B cell (primary cell): Measurements from ENCODE around the gene CRY2. TPM values are rescaled to one million over a fixed set of nuclear protein-coding genes. Genes with fewer than 3 reads are reported as not detected.

Experiments used
- polyA plus RNA-seq: library from polyadenylated mRNA; depleted of rRNA; stranded (reverse); fragments of >200 nt; gene quantifications from 2 replicates; pipeline ENCODE4 v1.2.3, GENCODE V29; 2012
- total RNA-seq, 2 donors: library from RNA; stranded (reverse); fragments of 120-200 nt in 1 of 2; gene quantifications; 1 replicate in 1 of 2; 2 replicates in 1 of 2; pipeline versions ENCODE4 v1.2.3 to v1.2.4, GENCODE V29; 2013 to 2022

The CRY2 gene
- total and polyA plus RNA-seq, 2 donors (not counting 1 experiment from before 2014, with no cell fraction given): 20.4 to 65.1 TPM

Other genes with a start within 250 kb of the CRY2 start
- gene CHST1, start 181.9 kb upstream of the CRY2 start, total RNA-seq: not detected in 2 replicates
- gene CHST1, start 181.9 kb upstream of the CRY2 start, polyA plus RNA-seq: 0.04 TPM in 1 of 2 replicates, not detected in the other
- 12.5 and 13.8 TPM in 2 replicates for gene SLC35C1, start 42.3 kb upstream of the CRY2 start, total RNA-seq
- gene SLC35C1, start 42.3 kb upstream of the CRY2 start, polyA plus RNA-seq: 3.6 and 4.4 TPM in 2 replicates
- 1.4 and 2.1 TPM in 2 replicates for gene MAPK8IP1, start 38.2 kb downstream of the CRY2 start, total RNA-seq
- 4.0 and 9.1 TPM in 2 replicates for gene MAPK8IP1, start 38.2 kb downstream of the CRY2 start, polyA plus RNA-seq
- 6.5 and 6.6 TPM in 2 replicates for gene FREY1, start 59.8 kb downstream of the CRY2 start, total RNA-seq
- 0.82 and 1.7 TPM in 2 replicates for gene FREY1, start 59.8 kb downstream of the CRY2 start, polyA plus RNA-seq
- 107 and 113 TPM in 2 replicates for gene PEX16, start 70.4 kb downstream of the CRY2 start, total RNA-seq
- 89.4 and 93.1 TPM in 2 replicates for gene PEX16, start 70.4 kb downstream of the CRY2 start, polyA plus RNA-seq
- 93.1 and 109 TPM in 2 replicates for gene LARGE2, start 75.2 kb downstream of the CRY2 start, total RNA-seq
- gene LARGE2, start 75.2 kb downstream of the CRY2 start, polyA plus RNA-seq: 250 and 264 TPM in 2 replicates